GM12873 (cell line): Measurements from ENCODE around the gene SH3PXD2A.
A peak's percentile ranks its signal among the peaks of the same experiment; 100 is the strongest.

Experiments used
- TF ChIP-seq, protein P1 (sequence below): IDR thresholded peaks from 2 replicates; pipeline ENCODE4 v1.5.1; 2012; ENCODE audit warnings: low read depth, mild to moderate bottlenecking, moderate library complexity, low read length, control low read depth; ENCODE audit not compliant: insufficient read depth; ENCODE audit errors: missing control alignments

The SH3PXD2A gene

DNA sequence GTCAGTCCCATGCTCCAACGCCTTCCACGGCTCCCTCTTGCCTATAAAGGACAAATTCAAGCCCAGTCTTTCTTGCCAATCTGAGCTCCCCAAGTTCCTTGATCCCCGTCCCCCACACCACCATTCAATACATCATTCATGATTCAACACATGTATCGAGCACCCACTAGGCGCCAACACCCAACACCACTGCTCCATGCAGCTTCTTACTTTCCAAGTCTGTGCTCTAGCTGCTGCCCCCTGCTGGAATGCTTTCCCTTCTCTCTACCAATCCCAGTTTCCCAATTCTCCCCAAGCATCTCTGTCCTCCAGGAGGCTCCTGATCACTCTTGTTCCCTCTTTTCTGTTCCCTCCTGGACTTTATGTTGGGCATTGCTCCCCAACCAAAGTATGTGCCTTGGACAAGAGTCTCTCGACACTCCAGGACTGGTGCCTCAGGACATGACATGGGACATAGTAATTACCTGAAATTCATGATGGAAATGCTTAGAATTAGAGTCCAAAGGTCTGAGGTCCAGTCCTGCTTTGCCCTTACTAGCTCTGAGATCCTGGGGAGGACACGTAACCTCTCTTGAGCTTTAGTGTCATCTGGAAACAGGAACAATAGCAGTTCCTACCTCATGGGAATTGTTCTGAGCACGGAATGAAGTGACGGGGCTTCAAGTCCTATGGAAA, 189.2 kb downstream of the SH3PXD2A start:
- TF ChIP-seq, protein P1, sequence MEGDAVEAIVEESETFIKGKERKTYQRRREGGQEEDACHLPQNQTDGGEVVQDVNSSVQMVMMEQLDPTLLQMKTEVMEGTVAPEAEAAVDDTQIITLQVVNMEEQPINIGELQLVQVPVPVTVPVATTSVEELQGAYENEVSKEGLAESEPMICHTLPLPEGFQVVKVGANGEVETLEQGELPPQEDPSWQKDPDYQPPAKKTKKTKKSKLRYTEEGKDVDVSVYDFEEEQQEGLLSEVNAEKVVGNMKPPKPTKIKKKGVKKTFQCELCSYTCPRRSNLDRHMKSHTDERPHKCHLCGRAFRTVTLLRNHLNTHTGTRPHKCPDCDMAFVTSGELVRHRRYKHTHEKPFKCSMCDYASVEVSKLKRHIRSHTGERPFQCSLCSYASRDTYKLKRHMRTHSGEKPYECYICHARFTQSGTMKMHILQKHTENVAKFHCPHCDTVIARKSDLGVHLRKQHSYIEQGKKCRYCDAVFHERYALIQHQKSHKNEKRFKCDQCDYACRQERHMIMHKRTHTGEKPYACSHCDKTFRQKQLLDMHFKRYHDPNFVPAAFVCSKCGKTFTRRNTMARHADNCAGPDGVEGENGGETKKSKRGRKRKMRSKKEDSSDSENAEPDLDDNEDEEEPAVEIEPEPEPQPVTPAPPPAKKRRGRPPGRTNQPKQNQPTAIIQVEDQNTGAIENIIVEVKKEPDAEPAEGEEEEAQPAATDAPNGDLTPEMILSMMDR, result peak; percentile 59

GRCh38 chr10:103665162-103665889, 190.1 kb downstream of the SH3PXD2A start:
- TF ChIP-seq, protein P1, result no peak

DNA sequence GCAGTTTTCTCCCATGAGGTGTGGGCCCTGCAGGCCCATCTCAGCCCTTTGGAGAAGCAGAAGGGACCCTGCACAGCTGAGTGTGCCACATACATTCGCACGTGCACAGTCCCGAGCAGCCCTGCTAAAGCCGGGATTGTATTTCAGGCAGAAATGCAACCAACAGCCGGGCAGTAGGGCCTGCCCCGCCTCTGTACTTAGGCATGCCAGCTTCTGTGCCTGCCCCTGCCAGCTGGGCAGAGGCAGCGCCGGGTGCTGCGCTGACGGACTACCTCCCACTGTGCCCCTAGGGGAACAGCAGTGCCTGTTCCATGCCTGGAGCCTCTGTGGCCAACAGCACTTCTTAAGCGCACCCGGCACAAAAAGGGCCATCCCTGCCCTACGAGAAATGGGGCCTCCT, 191.6 kb downstream of the SH3PXD2A start:
- TF ChIP-seq, protein P1, result no peak

DNA sequence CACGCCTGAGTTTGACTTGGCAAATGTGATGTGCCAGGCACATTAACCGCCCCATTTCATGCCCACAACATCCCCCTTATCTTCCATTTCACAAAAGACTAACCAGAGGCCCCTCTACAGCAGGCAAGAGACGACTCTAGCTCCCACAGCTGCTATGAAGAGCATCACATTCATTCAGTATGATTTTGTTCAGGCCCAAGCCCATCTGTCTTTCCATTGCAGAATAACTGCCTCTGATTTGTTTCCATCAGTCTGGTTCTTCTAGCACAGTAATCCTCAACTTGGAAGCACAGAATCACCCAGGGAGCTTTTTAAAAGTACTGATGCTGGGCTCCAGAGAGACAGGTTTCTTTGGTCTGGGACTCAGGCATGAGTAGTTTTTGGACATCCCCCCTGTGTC, 192.1 kb downstream of the SH3PXD2A start:
- TF ChIP-seq, protein P1, result no peak

- TF ChIP-seq, protein P1, result no peak
Observed at GRCh38 chr10:103661198-103661950, 194.0 kb downstream of the SH3PXD2A start.

GRCh38 chr10:103660364-103661197, 194.8 kb downstream of the SH3PXD2A start:
- TF ChIP-seq, protein P1, result no peak
